Pericardium fibroblast (primary cell): ENCODE measurements around the gene LAMB3. TPM values are rescaled to one million over a fixed set of nuclear protein-coding genes. Genes with fewer than 3 reads are reported as not detected.

Source experiments
- total RNA-seq: library from RNA; depleted of rRNA; stranded (reverse); fragments of >200 nt; gene quantifications from 2 replicates; pipeline ENCODE4 v1.2.3, GENCODE V29; 2015

The LAMB3 gene
- 0.51 and 2.6 TPM in 2 replicates for total RNA-seq

GRCh38 chr1:209652121-209652735, at the start of gene LAMB3:
Gene LAMB3, minus strand, starts transcription at chr1:209652425. Its CDS starts 1,481 bp downstream, at chr1:209650944.

GRCh38 chr1:209674957-209675564, 22.8 kb upstream of the LAMB3 start, which contains the start of gene G0S2:
Gene G0S2, plus strand, starts transcription at chr1:209675412. Its CDS starts 273 bp downstream, at chr1:209675685.

GRCh38 chr1:209583408-209583807, 68.8 kb downstream of the LAMB3 start, which contains the start of gene CAMK1G:
Gene CAMK1G, plus strand, starts transcription at chr1:209583714. Its CDS starts 11,270 bp downstream, at chr1:209594984.

Other genes starting within 250 kb of the LAMB3 start
- 0.58 TPM in 1 of 2 replicates, not detected in the other for gene CAMK1G, start 68.7 kb downstream of the LAMB3 start, total RNA-seq
- 59.2 and 105 TPM in 2 replicates for gene G0S2, start 23.0 kb upstream of the LAMB3 start, total RNA-seq
- gene HSD11B1, start 52.4 kb upstream of the LAMB3 start, total RNA-seq, result 31.7 and 49.4 TPM in 2 replicates
- gene TRAF3IP3, start 103.6 kb upstream of the LAMB3 start, total RNA-seq, result not detected in 2 replicates
- gene C1orf74, start 132.1 kb upstream of the LAMB3 start, total RNA-seq, result 0.60 and 1.4 TPM in 2 replicates
- 0.09 and 0.35 TPM in 2 replicates for gene IRF6, start 153.7 kb upstream of the LAMB3 start, total RNA-seq
- 3.0 and 4.4 TPM in 2 replicates for gene UTP25, start 175.5 kb upstream of the LAMB3 start, total RNA-seq